ENCODE measurements around the gene GRK4. TPM values are rescaled to one million over a fixed set of nuclear protein-coding genes. Genes with fewer than 3 reads are reported as not detected.

GRK4 gene
- total RNA-seq, 1 experiment from 2014 or later: 3.7 TPM

DNA sequence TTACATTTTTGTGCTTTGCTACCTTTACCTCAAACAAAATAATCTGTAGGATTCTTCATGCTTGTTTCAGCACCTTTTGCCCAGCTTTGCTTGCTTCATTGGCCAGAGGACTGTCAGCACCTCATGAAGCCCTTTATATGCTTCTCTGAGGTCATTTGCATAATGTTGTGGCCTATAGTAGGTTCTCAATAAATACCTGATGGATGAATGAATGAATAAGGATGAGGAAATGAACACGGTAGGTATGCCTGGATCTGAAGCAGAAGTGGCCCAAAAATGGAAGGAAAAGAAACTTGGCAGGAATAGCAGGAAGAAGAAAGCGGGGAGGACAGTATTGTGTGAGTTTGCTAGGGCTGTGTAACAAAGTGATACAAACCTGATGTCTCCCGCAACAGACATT lies 7.9 kb downstream of the GRK4 start:
- no peak for DNase-seq

DNA sequence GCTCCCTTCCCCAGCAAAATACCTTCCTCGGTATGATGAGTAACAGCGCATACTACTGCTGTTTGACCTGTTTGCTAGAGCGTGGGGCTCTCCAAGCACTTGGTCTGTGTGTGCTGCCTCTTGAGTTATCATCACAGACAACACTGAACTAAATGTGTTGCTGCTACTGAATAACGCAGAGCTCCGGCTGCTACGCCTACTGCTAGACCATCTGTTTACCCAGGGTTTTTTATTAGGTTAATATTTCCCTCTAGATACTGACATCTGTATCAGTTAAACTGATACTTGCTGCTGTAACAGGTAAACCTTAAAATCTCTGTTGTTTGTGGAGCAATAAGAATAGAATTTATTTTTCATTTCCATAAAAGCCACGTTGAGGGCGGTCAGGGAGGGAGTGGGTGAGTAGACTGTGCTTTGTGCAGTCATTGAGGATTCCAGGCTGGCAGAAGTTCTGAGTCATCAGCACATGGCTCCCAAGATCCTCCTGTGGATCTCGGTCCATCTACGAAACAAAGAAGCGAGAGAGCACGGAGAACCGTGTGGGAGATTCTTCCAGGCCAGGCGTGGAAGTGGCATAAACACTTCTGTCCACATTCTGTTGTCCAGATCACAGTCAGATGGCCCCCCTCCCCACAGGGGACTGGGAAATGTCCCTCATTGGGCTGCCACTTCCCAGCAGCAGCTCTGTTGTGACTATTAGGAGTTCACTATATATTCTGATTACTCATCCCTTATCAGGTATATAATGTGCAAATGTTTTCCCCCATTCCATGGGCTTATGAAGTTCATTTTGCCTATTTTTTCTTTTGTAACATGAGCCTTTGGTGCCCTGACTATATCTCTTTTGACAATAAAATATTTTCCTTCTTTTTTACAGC lies 14.1 kb downstream of the GRK4 start:
- H3K27me3 ChIP-seq (ENCODE audit: low read length): no peaks in the 10 kb centered on the region
- no peaks in the 10 kb centered on the region for H3K79me2 ChIP-seq (ENCODE audit: low read length)
- H3K36me3 ChIP-seq (ENCODE audit: low read depth, low read length): no peaks in the 10 kb centered on the region
- peak overlapping the region; percentile 89 for H3K27ac ChIP-seq (ENCODE audit: low read length)
- no peaks in the 10 kb centered on the region for H4K20me1 ChIP-seq (ENCODE audit: low read length)
- peak overlapping the region; percentile 73 for H3K4me2 ChIP-seq (ENCODE audit: low read length)
- no peaks in the 10 kb centered on the region for H3K9me2 ChIP-seq (replicated peaks; ENCODE audit: low read length)
- BruUV-seq (replicated peaks): no TSS peak
- peak overlapping the region; percentile 25; the same call in 1 of the 2 replicates for H3K4me3 ChIP-seq (ENCODE audit: low read length)
- ATAC-seq (peak; percentile 82), DNase-seq (peak; percentile 58)
- TF ChIP-seq, protein P1, sequence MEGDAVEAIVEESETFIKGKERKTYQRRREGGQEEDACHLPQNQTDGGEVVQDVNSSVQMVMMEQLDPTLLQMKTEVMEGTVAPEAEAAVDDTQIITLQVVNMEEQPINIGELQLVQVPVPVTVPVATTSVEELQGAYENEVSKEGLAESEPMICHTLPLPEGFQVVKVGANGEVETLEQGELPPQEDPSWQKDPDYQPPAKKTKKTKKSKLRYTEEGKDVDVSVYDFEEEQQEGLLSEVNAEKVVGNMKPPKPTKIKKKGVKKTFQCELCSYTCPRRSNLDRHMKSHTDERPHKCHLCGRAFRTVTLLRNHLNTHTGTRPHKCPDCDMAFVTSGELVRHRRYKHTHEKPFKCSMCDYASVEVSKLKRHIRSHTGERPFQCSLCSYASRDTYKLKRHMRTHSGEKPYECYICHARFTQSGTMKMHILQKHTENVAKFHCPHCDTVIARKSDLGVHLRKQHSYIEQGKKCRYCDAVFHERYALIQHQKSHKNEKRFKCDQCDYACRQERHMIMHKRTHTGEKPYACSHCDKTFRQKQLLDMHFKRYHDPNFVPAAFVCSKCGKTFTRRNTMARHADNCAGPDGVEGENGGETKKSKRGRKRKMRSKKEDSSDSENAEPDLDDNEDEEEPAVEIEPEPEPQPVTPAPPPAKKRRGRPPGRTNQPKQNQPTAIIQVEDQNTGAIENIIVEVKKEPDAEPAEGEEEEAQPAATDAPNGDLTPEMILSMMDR (conservative IDR thresholded peaks at IDR 0.05; ENCODE audit: low read depth, low read length): no peak
- TF ChIP-seq EZH2 (IDR thresholded peaks at IDR 0.05; ENCODE audit: low read length, unreplicated experiment) (no peak), EZH2phosphoT487 (IDR thresholded peaks at IDR 0.05; ENCODE audit: borderline replicate concordance, low read length) (no peak)
- POLR2A ChIA-PET (ENCODE audit: unreplicated experiment): interaction anchor here (0.5 to 0.6 kb wide), 2 partner anchors 13 to 32 kb away, joined by 3 to 9 read pairs; no protein-coding TSS in a partner anchor
- H3F3A ChIP-seq (ENCODE audit: low read length, unreplicated experiment): no peaks in the 10 kb centered on the region
- intact Hi-C loops (cut with micrococcal nuclease): loop anchor here (2.0 kb wide), 1 partner anchor 59 kb away; no protein-coding TSS in a partner anchor
- H2AFZ ChIP-seq (ENCODE audit: low read length): peak overlapping the region; percentile 79
- peaks cover 18% of the 10 kb centered on the region for H3K4me1 ChIP-seq (ENCODE audit: insufficient read depth, low read length)
- CTCF ChIA-PET: interaction anchor here (0.5 to 1.2 kb wide), 5 partner anchors 14 to 64 kb away, joined by 3 to 5 read pairs (median 3); partner anchors contain the start of genes GRK4 and NOP14
- peak overlapping the region; percentile 69 for H3K9ac ChIP-seq (ENCODE audit: low read length)
- H3K9me3 ChIP-seq (ENCODE audit: low read length): no peaks in the 10 kb centered on the region

More for the DNA sequence above, 7.9 kb downstream of the GRK4 start:
- ChIA-PET CTCF (no interaction called here), POLR2A (ENCODE audit: unreplicated experiment) (no interaction called here)
- Histone ChIP-seq H3F3A (ENCODE audit: low read length, unreplicated experiment) (no peaks in the 10 kb centered on the region), H3K4me3 (ENCODE audit: low read length) (no peak overlapping the region), H3K27me3 (ENCODE audit: low read length) (no peaks in the 10 kb centered on the region), H3K9me3 (ENCODE audit: low read length) (no peaks in the 10 kb centered on the region), H3K9me2 (replicated peaks; ENCODE audit: low read length) (no peaks in the 10 kb centered on the region), H2AFZ (ENCODE audit: low read length) (no peak overlapping the region), H3K79me2 (ENCODE audit: low read length) (no peaks in the 10 kb centered on the region), H4K20me1 (ENCODE audit: low read length) (no peaks in the 10 kb centered on the region), H3K27ac (ENCODE audit: low read length) (no peak overlapping the region), H3K4me1 (ENCODE audit: insufficient read depth, low read length) (no peaks in the 10 kb centered on the region), H3K4me2 (ENCODE audit: low read length) (no peak overlapping the region), H3K9ac (ENCODE audit: low read length) (no peak overlapping the region), H3K36me3 (ENCODE audit: low read depth, low read length) (no peaks in the 10 kb centered on the region)
- intact Hi-C loops (cut with micrococcal nuclease): no loop called here
- TF ChIP-seq, protein P1 (conservative IDR thresholded peaks at IDR 0.05; ENCODE audit: low read depth, low read length): no peak
- no peak for TF ChIP-seq EZH2 (IDR thresholded peaks at IDR 0.05; ENCODE audit: low read length, unreplicated experiment)
- no TSS peak for BruUV-seq (replicated peaks)
- no peak for ATAC-seq

Measured in PC-3 (cell line).